NCI-H1092 (cell line): Measurements from ENCODE around the gene PTPRG.

Experiments
- DNase-seq: peaks from one replicate; lab custom pipeline; 2025; lab: John Stamatoyannopoulos, UW

Gene PTPRG

DNA sequence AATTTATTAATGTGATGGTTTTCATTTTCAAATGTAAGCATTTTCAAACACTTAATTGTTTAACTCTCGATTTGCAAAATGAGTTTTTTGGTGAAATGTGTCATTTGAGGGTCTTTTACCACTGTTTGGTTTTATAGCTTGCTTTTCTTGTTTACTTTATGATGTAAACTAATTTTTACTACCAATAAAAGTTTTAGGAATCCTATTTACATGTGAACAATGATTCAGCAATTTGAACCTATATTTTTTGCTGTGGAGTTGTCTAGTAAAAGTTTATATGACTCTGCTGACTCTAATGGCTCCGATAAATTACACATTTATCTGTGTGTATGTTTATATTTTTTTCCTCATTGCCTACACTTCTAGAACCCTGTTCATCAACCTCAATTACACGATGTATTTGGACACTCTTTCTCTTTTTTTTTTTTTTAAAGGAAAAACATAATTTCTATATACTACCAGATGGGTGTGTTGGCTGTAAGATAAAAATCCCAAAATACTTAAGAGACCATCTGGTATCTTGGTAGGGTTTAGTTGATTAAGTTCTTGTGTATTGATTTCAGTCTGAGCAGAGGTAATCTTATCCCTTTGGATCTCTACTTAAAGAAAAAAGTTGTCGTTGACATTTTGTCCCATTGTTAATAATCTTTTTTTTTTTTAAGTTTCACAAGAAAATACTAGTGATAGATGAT, 89.5 kb downstream of the PTPRG start:
- DNase-seq = no peak

DNA sequence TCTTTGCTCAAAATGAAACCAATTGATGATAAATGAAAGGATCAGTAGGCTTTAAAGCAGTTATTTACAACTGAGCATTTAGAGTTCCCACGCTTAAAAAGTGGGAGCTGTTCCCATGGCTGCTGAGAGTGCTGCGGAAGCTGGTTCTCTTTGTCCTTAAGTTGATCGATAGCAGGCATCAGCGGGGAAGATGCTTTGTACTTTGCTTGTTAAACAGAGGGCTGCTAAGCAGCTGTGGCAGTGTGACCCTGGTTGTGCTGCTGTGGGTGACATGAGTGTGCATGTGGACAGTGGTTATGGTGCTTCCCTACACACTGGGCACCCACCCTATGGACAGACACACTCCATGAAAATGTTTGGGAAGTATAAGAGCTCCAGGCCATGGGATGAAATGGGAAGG, 96.3 kb downstream of the PTPRG start:
- DNase-seq = no peak

DNA sequence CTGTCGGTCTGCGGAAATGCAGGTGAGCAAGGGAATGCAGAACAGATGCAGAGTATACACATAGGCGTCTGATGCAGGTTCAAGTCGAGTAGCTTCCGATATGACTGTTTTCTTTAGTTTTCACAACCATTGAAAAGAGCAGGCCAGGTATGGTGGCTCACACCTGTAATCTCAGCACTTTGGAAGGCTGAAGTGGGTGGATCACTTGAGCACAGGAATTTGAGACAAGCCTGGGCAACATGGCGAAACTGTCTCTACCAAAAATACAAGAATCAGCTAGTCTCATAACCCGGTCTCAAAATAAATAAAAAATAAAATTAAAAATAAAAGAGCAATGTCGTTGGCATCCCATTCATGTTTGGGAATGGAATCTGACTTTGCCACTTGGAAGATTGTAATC, 101.5 kb downstream of the PTPRG start:
- DNase-seq = no peak

DNA sequence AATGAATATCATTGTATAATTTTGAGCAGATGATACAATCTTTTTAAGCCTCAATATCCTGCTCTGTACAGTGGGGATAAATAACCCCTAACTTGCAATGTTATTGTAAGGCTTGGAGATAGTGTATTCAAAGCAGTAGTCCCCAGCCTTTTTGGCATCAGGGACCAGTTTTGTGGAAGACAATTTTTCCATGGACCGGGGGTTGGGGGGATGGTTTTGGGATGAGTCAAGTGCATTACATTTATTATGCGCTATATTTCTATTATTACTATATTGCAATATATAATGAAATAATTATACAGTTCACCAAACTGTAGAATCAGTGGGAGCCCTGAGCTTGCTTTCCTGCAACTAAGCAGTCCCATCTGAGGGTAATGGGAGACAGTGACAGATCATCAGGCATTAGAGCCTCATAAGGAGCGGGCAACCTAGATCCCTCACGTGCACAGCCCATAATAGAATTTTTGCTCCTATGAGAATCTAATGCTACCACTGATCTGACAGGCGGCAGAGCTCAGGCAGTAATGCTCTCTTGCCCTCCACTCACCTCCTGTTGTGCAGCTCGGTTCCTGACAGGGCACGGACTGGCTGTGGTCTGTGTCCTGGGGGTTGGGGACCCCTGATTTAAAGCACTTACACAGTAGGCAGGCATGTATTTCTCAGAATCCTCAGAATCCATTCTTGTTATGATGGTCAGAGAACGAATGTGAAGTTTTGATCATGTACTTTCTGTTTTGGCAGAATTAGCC, 102.2 kb downstream of the PTPRG start:
- no peak for DNase-seq

DNA sequence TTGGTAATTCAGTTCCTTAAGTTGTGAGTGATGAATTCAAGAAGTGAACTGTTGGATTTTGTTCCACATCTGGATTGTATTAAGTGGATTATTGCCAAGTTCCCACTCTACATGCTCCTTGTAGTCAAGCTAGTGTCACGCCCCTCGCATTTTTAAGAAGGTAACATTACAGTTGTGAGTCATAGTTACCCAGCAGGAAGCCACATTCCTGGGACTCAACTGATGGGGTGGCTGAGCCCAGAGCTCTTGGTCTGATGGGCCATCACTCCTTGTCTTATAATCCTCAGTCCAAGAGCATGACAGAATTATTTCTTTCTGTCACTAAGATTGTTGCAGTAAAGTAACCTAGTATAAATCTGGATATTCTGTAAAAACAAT, 102.7 kb downstream of the PTPRG start:
- no peak for DNase-seq

DNA sequence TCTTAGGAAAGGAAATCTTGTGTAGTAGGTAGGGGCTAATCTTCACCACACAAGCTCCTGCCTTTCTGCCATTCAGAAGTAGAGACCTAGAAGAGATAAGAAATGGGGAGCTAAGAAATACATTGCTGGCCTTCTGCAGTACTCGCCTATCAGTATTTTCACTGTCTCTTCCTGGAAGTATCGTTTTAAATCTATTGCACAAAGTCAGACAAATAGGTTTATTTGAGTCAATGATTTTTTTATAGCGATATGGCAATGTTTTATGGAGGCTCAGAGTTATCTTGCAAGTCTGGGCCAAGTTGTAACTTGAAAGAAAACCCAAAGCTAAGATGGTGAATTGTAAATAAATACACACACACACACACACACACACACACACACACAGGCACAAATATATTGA, 103.8 kb downstream of the PTPRG start:
- no peak for DNase-seq

DNA sequence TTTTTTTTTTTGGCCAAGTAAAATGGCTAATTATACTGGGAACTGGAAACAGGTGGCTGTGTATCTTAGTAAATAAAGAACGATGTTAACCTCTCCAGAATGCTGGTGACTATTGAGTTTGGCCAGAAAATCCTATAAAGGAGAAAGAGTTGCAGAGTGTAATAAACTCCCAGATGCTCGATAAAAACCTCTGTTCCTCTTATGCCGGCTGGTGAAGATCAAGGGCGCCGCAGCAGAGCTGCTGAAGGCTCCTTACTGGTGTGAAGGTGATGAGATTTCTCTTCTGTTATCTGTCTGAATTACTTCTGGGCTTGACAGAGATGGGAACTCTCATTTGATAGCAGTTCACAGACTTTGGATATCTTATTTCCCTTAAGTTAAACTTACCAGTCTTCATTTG, 104.6 kb downstream of the PTPRG start:
- DNase-seq = no peak

DNA sequence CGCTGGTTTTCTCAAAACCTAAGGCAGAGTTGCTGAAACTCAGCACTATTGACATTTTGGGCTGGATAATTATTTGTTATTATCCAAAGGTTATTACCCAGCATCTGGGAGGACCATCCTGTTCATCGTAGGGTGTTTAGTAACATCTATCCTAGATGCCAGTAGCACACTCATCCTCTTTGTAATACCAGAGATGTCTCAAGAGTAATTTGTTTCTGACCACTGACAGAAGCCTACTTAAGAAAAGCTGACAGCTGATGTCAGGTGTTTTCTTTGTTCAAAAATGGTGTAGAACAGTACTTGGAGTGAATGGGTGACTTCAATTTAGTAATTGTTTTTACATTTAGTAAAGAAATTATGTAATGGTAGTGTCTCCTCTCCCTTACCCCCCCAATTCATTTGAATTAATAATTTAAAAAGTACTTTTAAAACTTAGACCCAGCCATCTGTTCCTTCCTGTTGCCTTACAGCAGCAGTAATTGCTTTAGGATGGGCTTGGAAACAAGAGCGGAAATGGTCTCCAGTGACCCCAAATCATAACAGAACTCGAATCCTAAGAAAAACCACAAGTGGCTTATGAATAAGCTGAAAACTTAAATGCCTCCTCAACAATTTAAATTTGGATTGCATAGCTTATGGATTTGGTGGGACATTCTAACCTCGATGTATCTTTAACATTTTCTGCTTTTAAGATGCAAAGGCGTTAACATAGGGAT, 105.4 kb downstream of the PTPRG start:
- no peak for DNase-seq

DNA sequence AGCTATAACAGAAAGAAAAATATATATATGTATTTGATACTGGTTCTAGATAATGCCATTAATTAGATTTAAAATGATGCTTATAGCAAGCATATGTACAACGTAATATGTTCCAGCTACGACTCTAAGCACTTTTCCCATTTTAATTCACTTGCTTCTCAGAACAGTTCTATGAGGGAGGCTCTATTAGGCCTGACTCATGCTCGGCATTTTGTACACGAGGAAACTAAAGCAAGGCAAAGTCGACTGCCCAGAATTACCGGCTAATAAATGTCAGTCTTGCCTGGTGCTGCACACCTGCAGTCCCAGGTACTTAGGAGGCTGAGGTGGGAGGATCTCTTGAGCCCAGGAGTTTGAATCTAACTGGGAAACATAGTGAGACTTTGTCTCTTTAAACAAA, 106.0 kb downstream of the PTPRG start:
- DNase-seq = no peak

DNA sequence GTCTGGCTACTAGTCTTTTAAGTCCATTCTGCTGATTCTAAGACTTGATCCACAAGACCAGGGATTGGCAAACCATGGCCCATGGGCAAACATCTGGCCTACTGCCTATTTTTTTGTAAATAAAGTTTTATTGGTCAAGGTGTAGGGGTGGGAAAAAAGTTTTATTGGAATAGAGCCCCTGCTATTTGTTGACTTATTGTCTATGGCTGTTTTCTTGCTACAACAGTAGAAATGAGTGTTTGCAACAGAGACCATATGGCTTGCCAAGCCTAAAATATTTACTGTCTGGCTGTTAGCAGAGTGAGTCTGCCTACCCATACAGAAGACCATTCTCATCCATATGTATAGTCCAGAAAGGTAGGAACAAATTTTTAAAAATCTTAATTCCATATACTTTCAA, 106.4 kb downstream of the PTPRG start:
- no peak for DNase-seq

DNA sequence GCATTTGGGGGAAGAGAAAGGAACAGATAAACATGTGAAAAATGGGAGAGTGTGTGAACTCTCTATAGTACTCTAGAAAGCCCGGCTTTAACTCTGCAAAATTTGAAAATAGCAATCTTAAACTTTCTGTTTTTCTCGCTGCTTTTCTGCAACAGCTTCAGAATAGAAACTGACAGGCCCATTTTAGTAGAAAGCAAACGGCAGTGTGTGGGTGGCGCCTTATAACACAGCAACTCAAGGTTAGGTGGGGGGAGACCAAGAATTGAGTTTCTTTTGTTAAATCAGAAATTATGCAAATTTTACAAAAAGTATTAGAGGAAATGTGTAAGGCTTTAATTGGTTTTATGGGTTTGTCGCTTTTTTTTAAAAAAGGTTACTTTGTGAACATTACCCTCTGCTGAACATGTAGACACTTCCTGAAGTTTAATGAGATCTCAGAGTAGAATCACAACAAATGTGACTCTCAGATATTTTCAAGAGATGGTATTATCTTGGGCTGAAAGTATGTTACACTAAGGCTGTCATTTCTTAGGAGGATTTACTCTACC, 107.0 kb downstream of the PTPRG start:
- no peak for DNase-seq

DNA sequence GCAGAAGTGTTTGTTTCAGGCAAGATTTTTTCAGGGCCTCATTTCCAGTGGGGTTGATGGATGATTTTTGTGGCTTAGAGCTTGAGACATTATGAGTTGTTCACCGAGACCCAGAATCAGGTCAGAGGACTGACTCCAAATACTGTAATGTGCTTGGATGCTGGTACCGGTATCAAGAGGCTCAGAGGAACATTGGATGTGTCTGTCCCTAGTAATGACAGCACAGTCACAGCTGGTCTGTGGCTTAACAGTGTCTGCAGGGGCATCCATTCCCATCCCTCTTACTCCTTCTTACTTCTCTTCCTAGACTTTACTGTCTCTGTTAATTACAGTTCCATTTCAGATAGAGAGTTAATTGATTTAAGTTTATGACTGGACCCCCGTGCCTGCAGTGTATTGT, 107.8 kb downstream of the PTPRG start:
- no peak for DNase-seq

DNA sequence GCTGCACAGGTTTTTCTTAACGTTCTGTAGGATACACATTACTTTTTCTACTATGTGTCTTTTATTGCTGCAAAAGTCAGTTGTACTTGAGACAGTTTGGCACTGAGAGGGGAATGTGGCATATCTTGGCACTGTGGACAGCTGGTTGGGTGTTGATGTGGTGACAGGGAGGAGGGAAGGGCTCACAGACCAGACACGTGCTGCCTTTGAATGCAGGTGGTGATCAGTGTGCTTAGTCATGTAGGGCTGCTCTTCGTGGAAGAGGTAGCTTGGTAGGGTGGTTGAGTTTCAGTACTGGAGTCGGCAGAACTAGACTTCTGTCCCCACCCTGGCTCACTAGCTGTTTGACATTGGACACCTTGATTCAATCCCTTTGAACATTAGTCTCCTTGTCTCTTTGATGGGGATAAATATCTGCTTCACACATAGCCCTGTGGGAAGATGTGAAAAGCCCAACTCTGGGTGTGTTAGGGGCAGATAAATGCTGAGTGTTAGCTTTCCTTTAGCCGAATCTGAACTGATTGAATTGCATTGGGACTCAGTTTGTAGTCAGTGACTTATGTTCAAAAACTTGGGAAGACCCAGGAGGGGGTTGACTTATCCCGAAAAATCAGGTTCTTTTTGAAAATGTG, 108.4 kb downstream of the PTPRG start:
- DNase-seq = no peak

DNA sequence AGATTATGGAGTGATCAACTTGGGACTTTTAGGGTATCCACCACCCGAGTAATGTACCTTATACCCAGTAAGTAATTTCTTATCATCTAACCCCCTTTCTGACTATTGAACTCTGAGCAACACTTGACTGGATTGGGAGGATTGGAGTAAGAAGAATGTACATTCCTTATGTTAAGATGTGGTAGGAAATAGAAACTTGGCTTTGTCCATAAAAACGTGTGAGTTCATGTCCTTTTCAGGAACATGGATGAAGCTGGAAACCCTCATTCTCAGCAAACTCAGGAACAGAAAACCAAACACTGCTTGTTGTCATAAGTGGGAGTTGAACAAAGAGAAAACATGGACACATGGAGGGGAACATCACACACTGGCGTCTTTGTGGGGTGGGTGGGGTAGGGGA, 112.3 kb downstream of the PTPRG start:
- DNase-seq = no peak

DNA sequence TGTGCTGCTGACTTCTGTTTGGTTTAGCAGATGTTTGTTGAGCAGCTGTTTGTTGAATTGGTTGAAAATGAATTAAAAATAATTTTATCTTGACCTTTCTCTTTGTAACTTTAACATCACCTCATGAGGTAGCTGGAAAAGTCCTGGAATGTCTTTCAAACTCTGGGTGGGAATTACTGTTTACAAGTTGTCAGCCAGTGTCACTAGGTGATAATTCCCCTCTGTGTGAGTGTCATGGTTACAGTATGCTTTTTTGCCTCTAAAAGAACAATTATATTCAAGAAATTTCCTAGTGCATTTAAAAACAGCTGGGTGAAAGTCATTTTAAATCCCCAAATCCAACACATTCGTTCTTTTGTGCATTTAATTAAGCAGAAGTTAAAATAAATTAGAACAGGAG, 113.2 kb downstream of the PTPRG start:
- no peak for DNase-seq

DNA sequence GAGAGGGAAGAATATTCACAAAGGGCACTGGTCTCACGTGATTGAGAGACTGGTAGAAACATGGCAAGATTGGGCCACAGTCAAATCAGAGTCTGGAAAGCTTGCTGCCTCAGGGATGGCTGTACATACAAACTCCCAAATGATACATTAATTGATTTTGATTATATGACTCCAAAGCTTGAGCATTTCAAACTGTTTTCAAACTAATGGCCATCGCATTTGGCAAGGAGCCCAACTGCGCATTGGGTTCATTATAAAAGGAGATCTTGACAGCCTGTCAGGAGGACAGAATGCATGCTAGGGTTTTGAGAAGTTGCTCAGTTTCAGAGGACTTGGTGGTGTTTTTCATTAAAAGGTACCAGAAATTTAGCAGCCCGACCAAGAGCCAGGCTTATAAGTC, 117.7 kb downstream of the PTPRG start:
- no peak for DNase-seq

DNA sequence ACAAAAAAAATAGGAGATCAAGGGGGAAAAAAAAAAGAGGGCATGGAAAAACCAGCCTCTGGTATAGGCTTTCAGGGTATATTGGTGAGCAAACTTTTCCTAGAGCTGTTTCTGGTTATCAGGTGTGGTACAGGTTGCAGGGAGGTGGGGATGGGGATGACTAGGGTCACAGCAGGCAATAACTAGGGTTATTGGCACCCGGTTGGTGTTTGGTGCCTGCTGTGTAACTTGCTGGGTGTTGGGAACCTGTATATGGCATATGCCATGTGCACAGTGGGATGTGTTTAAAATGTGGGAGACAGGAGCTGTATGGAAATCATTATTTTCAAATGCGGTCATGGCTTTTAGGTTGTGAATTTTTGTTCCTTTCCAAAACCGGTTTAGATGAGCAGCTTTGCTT, 119.2 kb downstream of the PTPRG start:
- no peak for DNase-seq

DNA sequence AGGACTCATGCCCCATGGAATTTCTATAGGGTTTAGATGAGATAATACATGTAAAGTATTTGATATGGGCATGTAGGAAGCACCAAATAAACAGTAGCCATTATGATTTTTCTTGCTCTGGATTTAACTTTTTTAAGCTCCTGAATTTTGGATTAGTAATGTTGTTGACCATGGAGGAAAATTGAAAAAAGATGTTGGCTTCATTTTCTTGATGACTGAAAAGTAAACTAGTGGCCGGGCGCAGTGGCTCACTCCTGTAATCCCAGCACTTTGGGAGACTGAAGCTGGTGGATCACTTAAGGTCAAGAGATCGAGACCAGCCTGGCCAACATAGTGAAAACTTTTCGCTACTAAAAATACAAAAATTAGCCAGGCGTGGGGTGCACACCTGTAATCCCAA, 120.3 kb downstream of the PTPRG start:
- DNase-seq = no peak

DNA sequence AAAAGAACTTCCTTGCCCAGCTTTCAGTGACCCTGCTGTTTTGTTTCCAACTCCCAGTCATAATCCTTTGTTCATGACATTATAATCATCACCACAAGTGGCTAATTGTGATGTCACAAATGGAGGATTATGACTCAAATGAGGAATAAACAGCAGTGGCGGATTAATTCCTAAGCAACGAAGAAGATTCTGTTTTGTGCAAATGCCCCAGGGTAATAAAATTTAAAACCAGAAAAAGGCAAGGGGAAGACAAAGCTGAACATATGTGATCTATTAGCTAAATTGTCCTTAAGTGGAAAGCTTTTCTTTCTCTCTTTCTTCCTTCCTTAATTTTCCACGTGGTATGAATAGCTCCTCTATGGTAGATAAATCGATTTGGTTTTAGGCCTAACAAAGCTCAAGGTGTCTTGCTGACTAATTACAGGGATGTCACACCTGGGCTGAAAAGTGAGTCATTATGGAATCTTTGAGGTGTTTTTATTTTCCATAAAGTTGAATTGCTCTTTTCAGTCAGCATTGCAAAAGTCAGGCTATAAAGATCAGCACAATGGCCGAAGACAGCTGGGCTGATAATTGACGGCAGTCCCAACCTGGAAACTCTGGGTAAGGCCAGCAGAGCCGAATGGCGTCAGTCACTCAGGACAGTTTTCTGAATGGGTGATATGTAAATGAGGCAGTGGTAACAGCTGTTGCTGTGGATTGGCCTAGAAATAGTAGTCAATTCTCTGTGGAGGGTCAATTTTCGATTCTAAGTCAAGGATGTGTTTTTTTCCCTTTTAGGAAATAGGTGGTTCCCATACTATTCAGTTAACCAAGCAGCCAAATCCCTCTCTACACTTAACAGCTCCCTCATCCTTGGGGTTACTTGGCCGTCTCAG, 121.5 kb downstream of the PTPRG start:
- DNase-seq = no peak

DNA sequence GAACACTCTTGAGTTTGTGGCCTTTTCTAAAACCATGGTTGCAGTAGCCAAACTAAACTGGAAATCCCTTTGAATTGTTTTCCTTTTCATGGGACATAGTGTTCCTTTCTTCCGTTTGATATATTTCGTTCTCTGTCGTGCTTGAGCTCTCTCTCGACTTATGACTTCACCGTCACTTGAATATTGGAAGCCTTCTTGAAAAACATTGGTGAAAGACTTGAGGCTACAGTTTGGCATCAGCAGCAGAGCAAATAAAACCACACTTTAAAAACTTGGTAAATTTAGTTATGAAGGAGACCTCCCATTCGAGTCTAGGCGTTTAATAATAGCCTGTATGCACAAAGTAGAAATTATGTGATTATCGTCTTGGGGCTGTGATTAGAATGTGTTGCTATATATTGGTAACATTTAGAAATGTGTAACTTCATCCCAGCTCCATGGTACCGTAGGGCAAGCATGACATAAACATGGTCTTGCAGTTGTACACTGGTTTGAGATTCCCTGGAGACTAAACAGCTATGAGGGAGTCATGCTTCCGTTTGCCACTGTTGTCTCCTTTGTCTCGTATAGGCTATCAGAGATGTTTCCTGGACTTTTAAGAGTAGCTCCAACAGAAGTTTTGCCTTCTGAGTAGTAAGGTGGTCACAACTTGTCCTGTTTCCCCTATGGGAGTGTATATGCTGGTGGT, 122.3 kb downstream of the PTPRG start:
- no peak for DNase-seq

DNA sequence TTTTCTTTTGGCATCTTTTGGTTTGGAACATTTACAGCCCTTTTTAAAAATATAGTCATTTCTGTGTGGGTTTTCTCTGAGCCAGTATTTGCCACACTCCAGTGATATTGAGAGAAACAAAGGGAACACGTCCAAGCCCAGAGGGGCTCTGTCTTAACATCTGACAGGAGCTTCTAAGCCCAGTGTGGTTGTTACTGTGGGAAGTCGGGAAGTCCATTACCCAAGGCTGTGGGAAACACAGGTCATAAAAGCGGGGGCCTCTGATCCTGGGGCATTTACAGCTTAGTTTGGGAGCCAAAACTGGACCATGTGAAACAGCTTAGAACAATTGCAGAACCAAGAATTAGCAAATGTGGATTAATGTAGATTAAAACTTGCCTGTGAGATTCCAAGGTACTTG, 123.0 kb downstream of the PTPRG start:
- DNase-seq = no peak
